NCI-H748 (cell line): Measurements from ENCODE around the gene KLHDC9.

ENCODE experiments used
- DNase-seq: peaks from one replicate; lab custom pipeline; 2025; ENCODE audit not compliant: unreplicated experiment; lab: John Stamatoyannopoulos, UW

The KLHDC9 gene

GRCh38 chr1:161074676-161075368, 23.3 kb upstream of the KLHDC9 start:
- peak; percentile 15 for DNase-seq

- no peak for DNase-seq
Observed at GRCh38 chr1:161076410-161076809, 21.8 kb upstream of the KLHDC9 start.

GRCh38 chr1:161077426-161077825, 20.7 kb upstream of the KLHDC9 start:
- no peak for DNase-seq

GRCh38 chr1:161079436-161080110, 18.6 kb upstream of the KLHDC9 start:
- no peak for DNase-seq

GRCh38 chr1:161080441-161081405, 17.4 kb upstream of the KLHDC9 start:
- DNase-seq: no peak

- no peak for DNase-seq
Observed at GRCh38 chr1:161081519-161081918, 16.6 kb upstream of the KLHDC9 start.

GRCh38 chr1:161082483-161082882, 15.7 kb upstream of the KLHDC9 start:
- no peak for DNase-seq

GRCh38 chr1:161082996-161083747, 15.0 kb upstream of the KLHDC9 start:
- no peak for DNase-seq

GRCh38 chr1:161083748-161084596, 14.2 kb upstream of the KLHDC9 start:
- no peak for DNase-seq

- DNase-seq: no peak
Observed at GRCh38 chr1:161084597-161084988, 13.6 kb upstream of the KLHDC9 start.

GRCh38 chr1:161085165-161085564, 13.0 kb upstream of the KLHDC9 start:
- DNase-seq: no peak

- no peak for DNase-seq
Observed at GRCh38 chr1:161086457-161086856, 11.7 kb upstream of the KLHDC9 start.

GRCh38 chr1:161088587-161089110, 9.5 kb upstream of the KLHDC9 start:
- DNase-seq: no peak

- no peak for DNase-seq
Observed at GRCh38 chr1:161089251-161089924, 8.8 kb upstream of the KLHDC9 start, which contains the start of gene NECTIN4. NECTIN4 (minus strand) TSS chr1:161089558; CDS start chr1:161089296, 262 bp downstream.

GRCh38 chr1:161089938-161090337, 8.2 kb upstream of the KLHDC9 start:
- no peak for DNase-seq

- no peak for DNase-seq
Observed at GRCh38 chr1:161090617-161091016, 7.5 kb upstream of the KLHDC9 start.

GRCh38 chr1:161091093-161091492, 7.1 kb upstream of the KLHDC9 start:
- no peak for DNase-seq

GRCh38 chr1:161091796-161092507, 6.2 kb upstream of the KLHDC9 start:
- no peak for DNase-seq
